OCI-LY7 (cell line): ENCODE measurements around the gene PAH.

ENCODE experiments used
- CTCF ChIP-seq: fragments of 200-600 bp; sonication (generic); conservative IDR thresholded peaks from 2 replicates; pipeline ENCODE4 v1.5.1; 2014; ENCODE audit warnings: mild to moderate bottlenecking, antibody characterized with exemption, low read length, moderate library complexity, mixed read lengths
- EZH2phosphoT487 ChIP-seq: fragments of 200-600 bp; sonication (generic); IDR thresholded peaks from 2 replicates; pipeline ENCODE4 v1.6.1; 2018; ENCODE audit warnings: low read depth, borderline replicate concordance, mild to moderate bottlenecking, mixed run types, antibody characterized with exemption, low read length, moderate library complexity, mixed read lengths

DNA sequence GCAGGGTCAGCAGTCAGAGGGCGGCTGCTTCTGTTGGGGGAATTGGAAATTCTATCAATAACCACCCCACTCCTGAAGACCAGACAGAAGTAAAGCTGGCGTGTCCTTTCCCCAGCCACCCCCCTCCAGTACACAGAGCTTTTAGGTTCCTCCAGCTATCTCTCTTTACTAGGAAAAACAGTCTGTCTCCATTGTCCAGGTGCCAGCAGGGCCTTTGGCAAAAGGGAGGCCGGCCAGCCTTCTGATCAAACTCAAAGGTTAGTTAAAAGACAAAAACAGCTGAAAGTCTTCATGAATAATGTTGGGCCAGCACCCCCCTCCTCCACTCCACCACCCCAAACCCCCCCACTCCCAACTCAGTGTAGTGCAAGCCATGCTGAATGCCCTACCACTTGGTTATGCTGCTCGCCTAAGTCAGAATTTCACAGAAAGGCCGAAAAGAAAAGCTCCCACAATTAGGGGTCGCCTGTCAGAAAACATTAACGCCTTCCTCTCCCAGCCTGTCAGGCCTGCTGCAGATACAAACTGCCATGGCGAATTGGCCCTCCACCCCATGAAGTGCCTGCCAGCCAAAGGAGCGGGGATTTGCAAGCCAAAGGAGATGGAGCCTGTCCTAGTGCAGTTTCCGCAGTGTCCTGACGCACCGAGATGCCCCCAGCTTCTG, 49.3 kb upstream of the PAH start:
- no peak for TF ChIP-seq CTCF
- no peak for TF ChIP-seq EZH2phosphoT487
